NT2/D1 (cell line): ENCODE data around the gene PLD4.

Experiments used
- YY1 ChIP-seq: IDR thresholded peaks from 2 replicates; pipeline ENCODE4 v1.6.1; 2011; ENCODE audit not compliant: insufficient read length, insufficient read depth
- ZNF274 ChIP-seq: IDR thresholded peaks from 2 replicates; pipeline ENCODE4 v1.6.1; 2011; ENCODE audit warnings: mild to moderate bottlenecking, low read depth, low read length

DNA sequence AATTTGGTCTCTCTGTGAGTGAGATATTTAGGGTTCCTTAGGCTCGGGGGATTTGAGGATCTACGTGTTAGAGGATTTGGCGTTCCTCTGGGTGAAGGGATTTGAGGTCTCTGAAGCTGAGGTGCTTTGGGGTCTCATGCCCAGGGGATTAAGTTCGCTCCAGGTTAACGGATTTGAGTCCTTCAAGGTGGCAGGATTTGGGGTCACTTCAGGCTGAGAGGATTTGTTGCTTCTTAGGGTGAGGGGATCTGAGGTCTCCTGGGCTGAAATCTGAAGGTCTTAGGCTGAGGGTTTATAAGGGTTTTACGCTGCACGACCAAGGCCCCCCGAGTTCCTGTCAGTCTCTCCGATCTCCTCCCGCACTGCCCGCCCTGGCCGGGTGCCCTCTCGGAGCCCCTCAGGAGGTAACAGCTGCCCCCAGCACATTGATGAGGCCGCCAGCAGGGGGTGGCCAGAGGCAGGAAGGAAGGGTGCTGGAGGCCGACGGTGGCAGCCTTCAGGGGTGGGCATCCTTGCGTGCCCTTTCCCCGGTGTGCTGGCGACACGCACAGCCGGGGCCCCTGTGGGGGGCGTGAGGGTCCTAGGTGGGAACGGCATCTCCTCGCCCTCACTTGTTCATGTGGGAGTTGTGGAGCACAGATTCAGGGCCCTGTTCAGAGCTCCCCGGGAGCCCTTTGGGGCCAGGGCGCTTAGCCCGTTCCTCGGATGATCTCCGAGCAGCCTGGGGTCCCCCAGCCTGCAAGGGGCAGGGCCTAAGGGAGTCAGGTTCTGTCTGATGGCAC, 45.3 kb upstream of the PLD4 start:
- no peak for TF ChIP-seq ZNF274
- TF ChIP-seq YY1: no peak
